ENCODE measurements around the gene OPRM1.

OPRM1 gene

GRCh38 chr6:154295733-154296132 lies 256.7 kb downstream of the OPRM1 start:
- Histone ChIP-seq H3K4me1 (ENCODE audit: control insufficient read depth, insufficient read depth, low read length) (peaks cover 27% of the 10 kb centered on the region), H3K9ac (ENCODE audit: low read depth, low read length) (no peak overlapping the region), H3K9me3 (replicated peaks; ENCODE audit: low read length) (no peaks in the 10 kb centered on the region), H3K27me3 (ENCODE audit: control insufficient read depth, insufficient read depth, low read length) (no peaks in the 10 kb centered on the region), H3K4me2 (ENCODE audit: low read length) (no peak overlapping the region), H3K4me3 (ENCODE audit: low read length) (no peak overlapping the region), H3K36me3 (ENCODE audit: insufficient read depth, low read length) (no peaks in the 10 kb centered on the region)

Measured in skeletal muscle satellite cell (primary cell).